ENCODE data around the gene SPRED1. TPM values are rescaled to one million over a fixed set of nuclear protein-coding genes. Genes with fewer than 3 reads are reported as not detected.

Gene SPRED1
- total and polyA plus RNA-seq, 11 donors = 3.3 to 34.8 (median 9.7) TPM

GRCh38 chr15:38398134-38398533 is 145.5 kb downstream of the SPRED1 start:
- Histone ChIP-seq H3K36me3 (no peaks in the 10 kb centered on the region), H3K27ac (peak overlapping the region in 6 of 12 donors; percentile 9 to 57 (median 38)), H3K9me3 (no peaks in the 10 kb centered on the region), H3K27me3 (no peaks in the 10 kb centered on the region), H3K4me1 (peaks cover 0 to 19% (median 6%) of the 10 kb centered on the region in 12 donors), H3K4me3 (no peak overlapping the region)
- WGBS, 4 donors = 61 to 73% (median 69%) methylated on average over 2 of the region's 2 CpGs
- peak in 2 of 5 donors; percentile 38 to 68 for DNase-seq
- ATAC-seq = peak; percentile 84 to 97 (median 90)
- intact Hi-C loops (cut with DNase I) = loop anchor here in 2 of 10 donors (10.0 kb wide), 1 partner anchor 403 kb away; no protein-coding TSS in a partner anchor
- TF ChIP-seq POLR2A (IDR thresholded peaks at IDR 0.05) = no peak
- TF ChIP-seq CTCF (IDR thresholded peaks at IDR 0.05) = no peak

GRCh38 chr15:38401106-38401505 is 148.5 kb downstream of the SPRED1 start:
- ATAC-seq = no peak
- intact Hi-C loops (cut with DNase I) = no loop called here
- no peak for DNase-seq
- H3K27me3 ChIP-seq = no peaks in the 10 kb centered on the region
- H3K4me1 ChIP-seq = peaks cover 0 to 19% (median 6%) of the 10 kb centered on the region in 12 donors
- WGBS, 4 donors = 73 to 79% (median 77%) methylated on average over 6 of the region's 6 CpGs
- peak overlapping the region in 1 of 12 donors; percentile 25 for H3K27ac ChIP-seq
- H3K4me3 ChIP-seq = no peak overlapping the region
- H3K9me3 ChIP-seq = no peaks in the 10 kb centered on the region
- H3K36me3 ChIP-seq = no peaks in the 10 kb centered on the region
- TF ChIP-seq POLR2A (IDR thresholded peaks at IDR 0.05) (no peak), CTCF (IDR thresholded peaks at IDR 0.05) (no peak)

GRCh38 chr15:38401701-38402100 is 149.1 kb downstream of the SPRED1 start:
- Histone ChIP-seq H3K27me3 (no peaks in the 10 kb centered on the region), H3K27ac (peak overlapping the region in 1 of 12 donors; percentile 25), H3K9me3 (no peaks in the 10 kb centered on the region), H3K4me1 (peaks cover 0 to 17% (median 6%) of the 10 kb centered on the region in 12 donors), H3K4me3 (no peak overlapping the region), H3K36me3 (no peaks in the 10 kb centered on the region)
- intact Hi-C loops (cut with DNase I) = no loop called here
- no peak for TF ChIP-seq CTCF (IDR thresholded peaks at IDR 0.05)
- TF ChIP-seq POLR2A (IDR thresholded peaks at IDR 0.05) = no peak
- ATAC-seq (no peak), DNase-seq (no peak)
- WGBS, 4 donors = 72 to 80% (median 76%) methylated on average over 5 of the region's 5 CpGs

- peaks cover 0 to 4% (median 0%) of the 10 kb centered on the region in 12 donors for H3K4me1 ChIP-seq
- H3K36me3 ChIP-seq = no peaks in the 10 kb centered on the region
- H3K27me3 ChIP-seq = no peaks in the 10 kb centered on the region
- intact Hi-C loops (cut with DNase I) = no loop called here
- H3K4me3 ChIP-seq = no peak overlapping the region
- TF ChIP-seq CTCF (IDR thresholded peaks at IDR 0.05) (no peak), POLR2A (IDR thresholded peaks at IDR 0.05) (no peak)
- no peak overlapping the region for H3K27ac ChIP-seq
- DNase-seq (peak in 1 of 5 donors; percentile 29), ATAC-seq (no peak)
- WGBS, 4 donors = 62 to 72% (median 65%) methylated on average over 7 of the region's 7 CpGs
- no peaks in the 10 kb centered on the region for H3K9me3 ChIP-seq
These were observed 153.8 kb downstream of the SPRED1 start for GRCh38 chr15:38406436-38406835.

Other genes with a start within 250 kb of the SPRED1 start
- 10 to 100 TPM in 7 of 9 donors, 1 to 10 TPM in 2; 7.8 to 29.4 (median 23.3) TPM for gene FAM98B, start 201.3 kb downstream of the SPRED1 start, total RNA-seq
- 10 to 100 TPM in 1 of 2 donors, 1 to 10 TPM in 1; 9.6 to 10.5 TPM for gene FAM98B, start 201.3 kb downstream of the SPRED1 start, polyA plus RNA-seq

Measured in heart left ventricle (tissue), 16 donors.